HFFc6 (cell line): ENCODE results near the gene ADORA3. TPM values are rescaled to one million over a fixed set of nuclear protein-coding genes. Genes with fewer than 3 reads are reported as not detected.

Experiments
- DNase-seq: peaks from one replicate; pipeline ENCODE4 v3.0.0-alpha.2; 2018
- H3K27ac Mint-ChIP-seq: 2 replicates; pipeline ENCODE4 v1.8.0; 2020; ENCODE audit warnings: mild to moderate bottlenecking, mixed read lengths
- H3K27me3 Mint-ChIP-seq: 2 replicates; pipeline ENCODE4 v1.8.0; 2021; ENCODE audit warnings: mild to moderate bottlenecking, moderate library complexity, mixed read lengths; ENCODE audit not compliant: insufficient read depth
- H3K36me3 Mint-ChIP-seq: 2 replicates; pipeline ENCODE4 v1.8.0; 2021; ENCODE audit warnings: low read depth, mixed read lengths
- H3K4me1 Mint-ChIP-seq: 2 replicates; pipeline ENCODE4 v1.8.0; 2020; ENCODE audit warnings: low read depth, mixed read lengths
- H3K4me3 Mint-ChIP-seq: 2 replicates; pipeline ENCODE4 v1.8.0; 2020; ENCODE audit warnings: mild to moderate bottlenecking, moderate library complexity, mixed read lengths
- H3K9me3 Mint-ChIP-seq: 2 replicates; pipeline ENCODE4 v1.8.0; 2020; ENCODE audit warnings: mild to moderate bottlenecking, mixed read lengths
- CTCF ChIP-seq: fragments of 200-600 bp; sonication (generic); IDR thresholded peaks from 2 replicates; pipeline ENCODE4 v1.5.0; 2021; ENCODE audit warnings: antibody characterized with exemption, mild to moderate bottlenecking
- total RNA-seq, 6 experiments: library from RNA; stranded (reverse); fragmentation: NEBNext Ultra II Directional; extraction: Animal tissue kit (Norgen Biotek cat#: 25700); gene quantifications; 2 replicates in 1 of 6; 3 replicates in 5 of 6; pipeline ENCODE4 v1.2.3, GENCODE V29; 2021

The ADORA3 gene
- total RNA-seq, 6 experiments from 2014 or later = not detected

GRCh38 chr1:111541721-111542120 lies 38.3 kb upstream of the ADORA3 start:
- Mint-ChIP-seq H3K27me3 (no peaks in the 10 kb centered on the region), H3K9me3 (no peaks in the 10 kb centered on the region), H3K4me1 (peaks cover 67% of the 10 kb centered on the region), H3K4me3 (peak overlapping the region; percentile 86), H3K36me3 (peaks cover 4% of the 10 kb centered on the region; the same call in 1 of the 2 replicates), H3K27ac (peak overlapping the region; percentile 87)
- no peak for TF ChIP-seq CTCF
- DNase-seq = peak; percentile 25

GRCh38 chr1:111540928-111541327 lies 37.5 kb upstream of the ADORA3 start:
- H3K4me1 Mint-ChIP-seq = peaks cover 60% of the 10 kb centered on the region
- TF ChIP-seq CTCF = no peak
- H3K36me3 Mint-ChIP-seq = 0 out of 2 replicates have a peak, but pooled peaks cover 4% of the 10 kb centered on the region
- peak overlapping the region; percentile 86; the same call in 1 of the 2 replicates for H3K4me3 Mint-ChIP-seq
- H3K9me3 Mint-ChIP-seq = no peaks in the 10 kb centered on the region
- H3K27ac Mint-ChIP-seq = peak overlapping the region; percentile 87; the same call in 1 of the 2 replicates
- DNase-seq = no peak
- H3K27me3 Mint-ChIP-seq = no peaks in the 10 kb centered on the region

GRCh38 chr1:111538343-111539025 lies 35.1 kb upstream of the ADORA3 start:
- Mint-ChIP-seq H3K4me3 (no peak overlapping the region; the same call in 1 of the 2 replicates), H3K36me3 (0 out of 2 replicates have a peak, but pooled peaks cover 4% of the 10 kb centered on the region), H3K27me3 (no peaks in the 10 kb centered on the region), H3K9me3 (no peaks in the 10 kb centered on the region), H3K4me1 (peaks cover 60% of the 10 kb centered on the region), H3K27ac (no peak overlapping the region; the same call in 1 of the 2 replicates)
- no peak for TF ChIP-seq CTCF
- DNase-seq = peak; percentile 32

GRCh38 chr1:111535256-111536191 lies 32.1 kb upstream of the ADORA3 start:
- Mint-ChIP-seq H3K4me1 (peaks cover 44% of the 10 kb centered on the region), H3K4me3 (no peak overlapping the region), H3K27me3 (peaks cover 4% of the 10 kb centered on the region), H3K36me3 (0 out of 2 replicates have a peak, but pooled peaks cover 3% of the 10 kb centered on the region), H3K9me3 (no peaks in the 10 kb centered on the region), H3K27ac (no peak overlapping the region; the same call in 1 of the 2 replicates)
- TF ChIP-seq CTCF = no peak
- DNase-seq = no peak

GRCh38 chr1:111520053-111520452 lies 16.6 kb upstream of the ADORA3 start:
- peaks cover 18% of the 10 kb centered on the region for H3K4me1 Mint-ChIP-seq
- DNase-seq = no peak
- H3K36me3 Mint-ChIP-seq = no peaks in the 10 kb centered on the region
- no peaks in the 10 kb centered on the region for H3K9me3 Mint-ChIP-seq
- H3K27ac Mint-ChIP-seq = no peak overlapping the region
- H3K4me3 Mint-ChIP-seq = no peak overlapping the region
- H3K27me3 Mint-ChIP-seq = peaks cover 2% of the 10 kb centered on the region; the same call in 1 of the 2 replicates
- no peak for TF ChIP-seq CTCF
